ENCODE results near the gene TBC1D3I.
A peak's percentile ranks its signal among the peaks of the same experiment; 100 is the strongest.
"Not testable (repeated sequence)": the region's sequence is repeated elsewhere in the genome, so short reads cannot be mapped to it uniquely, and the experiment has no call there.

The TBC1D3I gene

DNA sequence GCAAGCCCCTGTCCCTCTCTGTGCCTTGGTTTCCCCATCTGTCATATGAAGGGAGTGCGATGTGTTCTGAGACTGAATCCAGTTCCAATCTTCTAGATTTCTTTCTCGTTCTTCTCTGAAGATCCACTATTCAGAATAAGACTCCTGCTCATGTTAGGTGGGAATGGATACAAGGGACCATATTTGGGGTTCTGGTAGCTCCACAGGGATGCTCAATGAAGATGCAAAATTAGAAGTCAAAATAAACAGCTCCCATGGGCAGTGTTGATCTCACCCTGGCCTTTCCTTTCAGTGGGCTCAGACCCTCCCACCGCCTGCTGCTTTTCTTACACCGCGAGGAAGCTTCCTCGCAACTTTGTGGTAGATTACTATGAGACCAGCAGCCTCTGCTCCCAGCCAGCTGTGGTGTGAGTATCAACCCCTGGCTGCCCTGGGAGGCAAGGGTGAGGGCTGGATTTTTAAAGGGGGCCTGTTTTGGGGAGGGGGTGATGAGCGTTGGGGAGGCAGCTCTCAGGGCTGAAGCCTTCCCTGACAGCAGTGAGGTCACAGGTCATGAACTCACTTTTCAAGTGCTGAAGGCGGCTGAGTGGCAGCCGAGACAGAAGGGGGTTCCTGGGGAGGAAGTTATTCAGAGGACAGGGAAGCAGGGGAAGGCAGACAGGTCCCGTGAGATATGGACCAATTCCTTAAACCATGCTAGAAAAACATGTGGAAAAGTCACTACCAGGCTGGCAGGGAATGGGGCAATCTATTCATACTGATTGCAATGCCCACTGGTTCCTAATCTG lies 52.7 kb downstream of the TBC1D3I start:
- H4K12ac ChIP-seq (ENCODE audit: low read depth, low read length); H3K79me2 ChIP-seq (ENCODE audit: control insufficient read depth, insufficient read depth, low read length, poor library complexity); H3K4ac ChIP-seq (ENCODE audit: low read depth, low read length); H2AK5ac ChIP-seq (ENCODE audit: low read length); H3K4me2 ChIP-seq (ENCODE audit: low read length); H3K36me3 ChIP-seq (ENCODE audit: control insufficient read depth in 1 of 2, insufficient read depth in 2 of 2, low read length in 2 of 2); H3K23ac ChIP-seq (ENCODE audit: low read length); H2BK5ac ChIP-seq (ENCODE audit: low read depth, low read length, poor library complexity); H3K18ac ChIP-seq (ENCODE audit: low read length); H3K9me3 ChIP-seq (ENCODE audit: insufficient read depth, low read depth, low read length); H2BK12ac ChIP-seq (ENCODE audit: low read length); H3K79me1 ChIP-seq (ENCODE audit: low read length); H3K9ac ChIP-seq (ENCODE audit: low read length); H4K91ac ChIP-seq (ENCODE audit: low read depth, low read length); H2AFZ ChIP-seq (ENCODE audit: insufficient read depth, low read length, poor library complexity); H4K8ac ChIP-seq (ENCODE audit: low read depth, low read length); H3K27me3 ChIP-seq (ENCODE audit: insufficient read depth, low read length); H3K27ac ChIP-seq (ENCODE audit: low read depth, low read length); H3K14ac ChIP-seq (ENCODE audit: low read length); H2BK120ac ChIP-seq (ENCODE audit: insufficient read depth, low read length, poor library complexity); H3K4me1 ChIP-seq (ENCODE audit: control insufficient read depth in 1 of 2, insufficient read depth in 2 of 2, low read length in 2 of 2): not testable (repeated sequence)
- no CpG with 5 or more reads among the region's 10 CpGs for WGBS (ENCODE audit: extremely low coverage, insufficient coverage, insufficient read length)
- DNase-seq = peak in 1 of 2 donors; percentile 30
- peak overlapping the region; percentile 6 for H3K4me3 ChIP-seq (ENCODE audit: low read depth, low read length)

DNA sequence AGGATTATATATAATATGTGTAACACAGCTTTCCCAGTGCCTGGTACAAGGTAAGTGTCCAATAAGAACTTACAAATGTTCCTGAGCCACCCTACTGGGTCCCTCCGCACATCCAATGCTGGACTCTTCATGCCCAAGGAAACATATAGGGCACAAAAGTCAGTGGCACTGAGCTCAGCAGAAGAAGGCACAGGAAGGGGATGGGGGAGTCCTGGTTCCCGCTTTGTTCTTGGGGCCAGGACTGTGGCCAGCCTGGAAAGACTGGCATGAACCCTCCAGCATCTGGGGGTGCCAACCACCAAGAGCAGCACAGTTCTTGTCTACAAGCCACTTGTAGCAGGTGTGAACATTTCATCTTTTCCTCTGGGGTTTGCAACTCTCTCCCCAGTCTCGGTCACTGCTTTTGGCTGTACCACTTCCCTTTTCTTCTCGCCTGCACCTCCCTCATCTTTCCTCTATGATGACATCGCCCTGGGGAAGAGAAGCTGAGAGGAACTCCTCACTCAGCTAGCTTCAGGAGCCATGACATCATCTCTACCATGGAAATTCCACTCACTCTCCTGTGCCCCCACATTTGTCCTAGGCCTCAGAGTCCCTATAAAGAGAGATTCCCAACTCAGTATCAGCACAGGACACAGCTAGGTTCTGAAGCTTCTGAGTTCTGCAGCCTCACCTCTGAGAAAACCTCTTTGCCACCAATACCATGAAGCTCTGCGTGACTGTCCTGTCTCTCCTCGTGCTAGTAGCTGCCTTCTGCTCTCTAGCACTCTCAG lies 53.7 kb downstream of the TBC1D3I start, which contains the start of gene CCL4L2:
CCL4L2 (plus strand) TSS at position 625 of the 773 bp plus-strand sequence.
- peak within 1 kb of the TSS; percentile 6 for H3K4me3 ChIP-seq (ENCODE audit: low read depth, low read length)
- not testable (repeated sequence) for H3K4me2 ChIP-seq (ENCODE audit: low read length); H2BK12ac ChIP-seq (ENCODE audit: low read length); H3K4me1 ChIP-seq (ENCODE audit: control insufficient read depth in 1 of 2, insufficient read depth in 2 of 2, low read length in 2 of 2); H2AFZ ChIP-seq (ENCODE audit: insufficient read depth, low read length, poor library complexity); H3K79me2 ChIP-seq (ENCODE audit: control insufficient read depth, insufficient read depth, low read length, poor library complexity); H3K27ac ChIP-seq (ENCODE audit: low read depth, low read length); H3K36me3 ChIP-seq (ENCODE audit: control insufficient read depth in 1 of 2, insufficient read depth in 2 of 2, low read length in 2 of 2); H3K14ac ChIP-seq (ENCODE audit: low read length); H3K18ac ChIP-seq (ENCODE audit: low read length); H2BK5ac ChIP-seq (ENCODE audit: low read depth, low read length, poor library complexity); H2BK120ac ChIP-seq (ENCODE audit: insufficient read depth, low read length, poor library complexity); H3K27me3 ChIP-seq (ENCODE audit: insufficient read depth, low read length); H2AK5ac ChIP-seq (ENCODE audit: low read length); H3K4ac ChIP-seq (ENCODE audit: low read depth, low read length); H4K91ac ChIP-seq (ENCODE audit: low read depth, low read length); H3K79me1 ChIP-seq (ENCODE audit: low read length); H3K9me3 ChIP-seq (ENCODE audit: insufficient read depth, low read depth, low read length); H4K8ac ChIP-seq (ENCODE audit: low read depth, low read length); H3K23ac ChIP-seq (ENCODE audit: low read length); H4K12ac ChIP-seq (ENCODE audit: low read depth, low read length); H3K9ac ChIP-seq (ENCODE audit: low read length)
- no CpG with 5 or more reads among the region's 7 CpGs for WGBS (ENCODE audit: extremely low coverage, insufficient coverage, insufficient read length)
- peak in 1 of 2 donors; percentile 31 for DNase-seq

DNA sequence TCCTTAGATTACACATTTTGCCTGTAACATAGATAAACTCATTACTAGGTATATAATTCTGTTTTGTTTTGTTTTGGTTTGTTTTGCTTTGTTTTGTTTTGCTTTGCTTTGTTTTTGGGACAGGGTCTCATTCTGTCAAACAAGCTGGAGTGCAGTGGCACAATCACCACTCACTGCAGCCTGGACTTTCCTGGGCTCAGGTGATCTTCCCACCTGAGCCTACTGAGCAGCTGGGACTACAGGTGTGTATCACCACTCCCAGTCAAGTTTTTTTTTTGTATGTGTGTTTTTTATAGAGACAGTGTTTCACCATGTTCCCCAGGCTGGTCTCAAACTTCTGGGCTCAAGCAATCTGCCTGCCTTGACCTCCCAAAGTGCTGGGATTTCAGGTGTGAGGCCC lies 54.8 kb downstream of the TBC1D3I start:
- no peaks in the 10 kb centered on the region for H3K4me1 ChIP-seq (ENCODE audit: control insufficient read depth in 1 of 2, insufficient read depth in 2 of 2, low read length in 2 of 2)
- H2AK5ac ChIP-seq (ENCODE audit: low read length) = no peak overlapping the region
- H3K4me3 ChIP-seq (ENCODE audit: low read depth, low read length) = no peak overlapping the region
- H2BK5ac ChIP-seq (ENCODE audit: low read depth, low read length, poor library complexity) = no peak overlapping the region
- H2BK12ac ChIP-seq (ENCODE audit: low read length) = no peak overlapping the region
- no peak for DNase-seq
- H4K12ac ChIP-seq (ENCODE audit: low read depth, low read length) = no peak overlapping the region
- no peaks in the 10 kb centered on the region for H3K79me2 ChIP-seq (ENCODE audit: control insufficient read depth, insufficient read depth, low read length, poor library complexity)
- H3K23ac ChIP-seq (ENCODE audit: low read length) = no peak overlapping the region
- no peak overlapping the region for H4K91ac ChIP-seq (ENCODE audit: low read depth, low read length)
- no peaks in the 10 kb centered on the region for H3K79me1 ChIP-seq (ENCODE audit: low read length)
- no peak overlapping the region for H3K4ac ChIP-seq (ENCODE audit: low read depth, low read length)
- no peak overlapping the region for H3K9ac ChIP-seq (ENCODE audit: low read length)
- no peaks in the 10 kb centered on the region for H3K9me3 ChIP-seq (ENCODE audit: insufficient read depth, low read depth, low read length)
- no peak overlapping the region for H3K27ac ChIP-seq (ENCODE audit: low read depth, low read length)
- no peak overlapping the region for H4K8ac ChIP-seq (ENCODE audit: low read depth, low read length)
- no peak overlapping the region for H3K14ac ChIP-seq (ENCODE audit: low read length)
- no peak overlapping the region for H3K4me2 ChIP-seq (ENCODE audit: low read length)
- H3K18ac ChIP-seq (ENCODE audit: low read length) = no peak overlapping the region
- no peak overlapping the region for H2BK120ac ChIP-seq (ENCODE audit: insufficient read depth, low read length, poor library complexity)
- no peaks in the 10 kb centered on the region for H3K36me3 ChIP-seq (ENCODE audit: control insufficient read depth in 1 of 2, insufficient read depth in 2 of 2, low read length in 2 of 2)
- no peak overlapping the region for H2AFZ ChIP-seq (ENCODE audit: insufficient read depth, low read length, poor library complexity)
- H3K27me3 ChIP-seq (ENCODE audit: insufficient read depth, low read length) = no peaks in the 10 kb centered on the region

DNA sequence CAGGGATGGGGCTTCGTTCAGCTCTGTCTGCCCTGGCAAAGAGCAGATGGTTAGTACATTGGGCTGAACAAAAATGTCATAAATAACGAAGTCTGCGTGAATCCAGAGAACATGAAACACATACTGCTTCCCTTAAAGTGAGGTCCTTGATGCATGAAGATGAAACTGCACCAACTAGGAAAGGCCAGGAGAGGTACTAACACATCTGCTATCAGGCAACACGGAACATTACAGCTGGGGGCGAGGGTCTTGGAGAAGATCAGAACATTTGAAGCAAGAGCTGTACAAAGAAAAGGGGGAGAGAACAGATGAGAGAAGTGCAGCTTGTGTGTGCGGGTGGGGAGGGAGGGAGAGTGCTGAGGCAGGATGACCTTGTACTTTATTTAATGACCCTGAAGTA lies 57.0 kb downstream of the TBC1D3I start:
- H3K4me3 ChIP-seq (ENCODE audit: low read depth, low read length) = not testable (repeated sequence)

More for the DNA sequence above, 57.0 kb downstream of the TBC1D3I start:
- not testable (repeated sequence) for H3K23ac ChIP-seq (ENCODE audit: low read length); H3K4me1 ChIP-seq (ENCODE audit: control insufficient read depth in 1 of 2, insufficient read depth in 2 of 2, low read length in 2 of 2); H2BK12ac ChIP-seq (ENCODE audit: low read length); DNase-seq; H2AFZ ChIP-seq (ENCODE audit: insufficient read depth, low read length, poor library complexity); H3K4ac ChIP-seq (ENCODE audit: low read depth, low read length); H3K79me2 ChIP-seq (ENCODE audit: control insufficient read depth, insufficient read depth, low read length, poor library complexity); H3K27ac ChIP-seq (ENCODE audit: low read depth, low read length); H2BK120ac ChIP-seq (ENCODE audit: insufficient read depth, low read length, poor library complexity); H4K91ac ChIP-seq (ENCODE audit: low read depth, low read length); H3K27me3 ChIP-seq (ENCODE audit: insufficient read depth, low read length); H3K9me3 ChIP-seq (ENCODE audit: insufficient read depth, low read depth, low read length); H3K18ac ChIP-seq (ENCODE audit: low read length); H4K8ac ChIP-seq (ENCODE audit: low read depth, low read length); H2AK5ac ChIP-seq (ENCODE audit: low read length); H3K79me1 ChIP-seq (ENCODE audit: low read length); H3K36me3 ChIP-seq (ENCODE audit: control insufficient read depth in 1 of 2, insufficient read depth in 2 of 2, low read length in 2 of 2); H3K9ac ChIP-seq (ENCODE audit: low read length); H2BK5ac ChIP-seq (ENCODE audit: low read depth, low read length, poor library complexity); H3K4me2 ChIP-seq (ENCODE audit: low read length); H3K14ac ChIP-seq (ENCODE audit: low read length); H4K12ac ChIP-seq (ENCODE audit: low read depth, low read length)
- WGBS (ENCODE audit: extremely low coverage, insufficient coverage, insufficient read length) = no CpG with 5 or more reads among the region's 6 CpGs
